H9 (cell line): Measurements from ENCODE around the gene FREM2. TPM values are rescaled to one million over a fixed set of nuclear protein-coding genes. Genes with fewer than 3 reads are reported as not detected.

Source experiments
- DNase-seq: peaks from one replicate; pipeline ENCODE4 v3.0.0-alpha.2; 2017
- H2AFZ ChIP-seq: one replicate; pipeline ENCODE4 v1.6.1; 2013; ENCODE audit warnings: mild to moderate bottlenecking, low read length, control low read depth, moderate library complexity
- H2AK5ac ChIP-seq: 2 replicates; pipeline ENCODE4 v1.6.1; 2013; ENCODE audit warnings: low read length, control low read depth, mixed read lengths; ENCODE audit not compliant: insufficient read length
- H2BK120ac ChIP-seq: one replicate; pipeline ENCODE4 v1.6.1; 2013; ENCODE audit warnings: low read depth, mild to moderate bottlenecking, low read length, control low read depth, inconsistent platforms; ENCODE audit not compliant: poor library complexity, severe bottlenecking
- H2BK12ac ChIP-seq: 2 replicates; pipeline ENCODE4 v1.6.1; 2013; ENCODE audit warnings: low read length, control low read depth, mixed read lengths, low read depth; ENCODE audit not compliant: insufficient read length
- H2BK15ac ChIP-seq: 2 replicates; pipeline ENCODE4 v1.6.1; 2013; ENCODE audit warnings: low read depth, low read length, control low read depth
- H2BK20ac ChIP-seq: one replicate; pipeline ENCODE4 v1.6.1; 2013; ENCODE audit warnings: low read depth, mild to moderate bottlenecking, low read length, control low read depth, inconsistent platforms; ENCODE audit not compliant: poor library complexity, severe bottlenecking
- H2BK5ac ChIP-seq: 2 replicates; pipeline ENCODE4 v1.6.1; 2013; ENCODE audit warnings: low read length, control low read depth, mixed read lengths; ENCODE audit not compliant: insufficient read length
- H3K14ac ChIP-seq: 2 replicates; pipeline ENCODE4 v1.6.1; 2013; ENCODE audit warnings: low read length, control low read depth; ENCODE audit not compliant: insufficient read depth
- H3K18ac ChIP-seq: 2 replicates; pipeline ENCODE4 v1.6.1; 2013; ENCODE audit warnings: low read depth, mild to moderate bottlenecking, mixed read lengths, low read length, control low read depth; ENCODE audit not compliant: insufficient read length
- H3K23ac ChIP-seq: 2 replicates; pipeline ENCODE4 v1.6.1; 2013; ENCODE audit warnings: low read length, control low read depth, mixed read lengths, low read depth; ENCODE audit not compliant: insufficient read length
- H3K23me2 ChIP-seq: 2 replicates; pipeline ENCODE4 v1.6.1; 2013; ENCODE audit warnings: low read depth, mild to moderate bottlenecking, mixed read lengths, low read length, control low read depth; ENCODE audit not compliant: insufficient read length, poor library complexity, severe bottlenecking
- H3K27ac ChIP-seq: 2 replicates; pipeline ENCODE4 v1.5.1; 2013; ENCODE audit warnings: low read length, control low read depth, mixed read lengths, low read depth; ENCODE audit not compliant: insufficient read length
- H3K27me3 ChIP-seq: 2 replicates; pipeline ENCODE4 v1.6.1; 2013; ENCODE audit warnings: low read length, control low read depth, inconsistent platforms; ENCODE audit not compliant: insufficient read depth
- H3K4ac ChIP-seq: 2 replicates; pipeline ENCODE4 v1.6.1; 2013; ENCODE audit warnings: low read depth, mild to moderate bottlenecking, control low read depth, inconsistent platforms, low read length, moderate library complexity
- H3K4me1 ChIP-seq: 2 replicates; pipeline ENCODE4 v1.6.1; 2013; ENCODE audit warnings: low read length, control low read depth, inconsistent platforms; ENCODE audit not compliant: insufficient read depth
- H3K4me2 ChIP-seq: 2 replicates; pipeline ENCODE4 v1.6.1; 2013; ENCODE audit warnings: low read length, control low read depth, mixed read lengths; ENCODE audit not compliant: insufficient read length, insufficient read depth
- H3K56ac ChIP-seq: 2 replicates; pipeline ENCODE4 v1.6.1; 2013; ENCODE audit warnings: low read depth, mild to moderate bottlenecking, mixed read lengths, low read length, control low read depth; ENCODE audit not compliant: insufficient read length
- H3K79me1 ChIP-seq: 2 replicates; pipeline ENCODE4 v1.6.1; 2013; ENCODE audit warnings: low read depth, mild to moderate bottlenecking, moderate library complexity, low read length, control low read depth, inconsistent platforms; ENCODE audit not compliant: insufficient read depth, poor library complexity, severe bottlenecking
- H3K79me2 ChIP-seq: 2 replicates; pipeline ENCODE4 v1.6.1; 2013; ENCODE audit warnings: low read length, control low read depth, inconsistent platforms; ENCODE audit not compliant: insufficient read depth
- H3K9ac ChIP-seq: 2 replicates; pipeline ENCODE4 v1.6.1; 2013; ENCODE audit warnings: low read length, control low read depth, mixed read lengths; ENCODE audit not compliant: insufficient read length; ENCODE audit errors: extremely low read depth
- H3K9me3 ChIP-seq: one replicate; pipeline ENCODE4 v1.6.1; 2013; ENCODE audit warnings: low read depth, low read length, inconsistent platforms; ENCODE audit not compliant: control insufficient read depth
- H3T11ph ChIP-seq: one replicate; pipeline ENCODE4 v1.6.1; 2013; ENCODE audit warnings: mild to moderate bottlenecking, low read length, control low read depth, inconsistent platforms
- H4K20me1 ChIP-seq: one replicate; pipeline ENCODE4 v1.6.1; 2013; ENCODE audit not compliant: control insufficient read depth, insufficient read length, insufficient read depth
- H4K5ac ChIP-seq: 2 replicates; pipeline ENCODE4 v1.6.1; 2013; ENCODE audit warnings: low read depth, mild to moderate bottlenecking, mixed read lengths, low read length, control low read depth; ENCODE audit not compliant: insufficient read length
- H4K8ac ChIP-seq: replicated peaks from 2 replicates; pipeline ENCODE4 v1.6.1; 2013; ENCODE audit warnings: low read length, control low read depth, mixed read lengths, low read depth; ENCODE audit not compliant: insufficient read length
- H4K91ac ChIP-seq: 2 replicates; pipeline ENCODE4 v1.6.1; 2013; ENCODE audit warnings: low read depth, mild to moderate bottlenecking, moderate library complexity, mixed read lengths, low read length, control low read depth; ENCODE audit not compliant: insufficient read length
- H3K27ac Mint-ChIP-seq, 3 experiments: 2 replicates in 2 of 3; 3 replicates in 1 of 3; pipeline ENCODE4 v1.8.0; 2020 to 2021; ENCODE audit warnings: mixed read lengths in 3 of 3, mild to moderate bottlenecking in 1 of 3, moderate library complexity in 1 of 3
- H3K27me3 Mint-ChIP-seq: 2 replicates; pipeline ENCODE4 v1.8.0; 2021; ENCODE audit warnings: low read depth, mild to moderate bottlenecking, moderate library complexity, mixed read lengths
- H3K36me3 Mint-ChIP-seq, 3 experiments: 2 replicates in 2 of 3; 3 replicates in 1 of 3; pipeline ENCODE4 v1.8.0; 2020 to 2021; ENCODE audit warnings: low read depth in 3 of 3, mixed read lengths in 3 of 3; ENCODE audit not compliant: insufficient read depth in 1 of 3
- H3K4me1 Mint-ChIP-seq, 2 experiments: 2 replicates each; pipeline ENCODE4 v1.8.0; 2020; ENCODE audit warnings: mixed read lengths in 2 of 2
- H3K4me3 Mint-ChIP-seq, 2 experiments: 2 replicates in 1 of 2; 3 replicates in 1 of 2; pipeline ENCODE4 v1.8.0; 2020 to 2021; ENCODE audit warnings: mild to moderate bottlenecking in 2 of 2, mixed read lengths in 2 of 2, moderate library complexity in 1 of 2
- H3K9me3 Mint-ChIP-seq, 2 experiments: 2 replicates in 1 of 2; 3 replicates in 1 of 2; pipeline ENCODE4 v1.8.0; 2020; ENCODE audit warnings: mild to moderate bottlenecking in 2 of 2, mixed read lengths in 2 of 2, moderate library complexity in 1 of 2
- WGBS: extraction: QIAGEN DNeasy Blood & Tissue Kit; methylation state at CpG from one replicate; pipeline ENCODE4 v1.1.7; 2013; ENCODE audit warnings: missing lambda C conversion rate, low lambda C conversion rate, mixed read lengths; ENCODE audit not compliant: insufficient read length; ENCODE audit errors: extremely low coverage; 5-methylcytosine and 5-hydroxymethylcytosine counted together
- total RNA-seq: library from RNA; stranded (reverse); gene quantifications from 2 replicates; pipeline ENCODE4 v1.2.1, GENCODE V29; 2021
- TF ChIP-seq, protein P1 (sequence below): fragments of 200-600 bp; sonication (generic); conservative IDR thresholded peaks from 3 replicates; pipeline ENCODE4 v1.8.0; 2021; ENCODE audit warnings: antibody characterized with exemption, mild to moderate bottlenecking

FREM2 gene
- total RNA-seq, 1 experiment from 2014 or later: 16.0 TPM

- TF ChIP-seq, protein P1, sequence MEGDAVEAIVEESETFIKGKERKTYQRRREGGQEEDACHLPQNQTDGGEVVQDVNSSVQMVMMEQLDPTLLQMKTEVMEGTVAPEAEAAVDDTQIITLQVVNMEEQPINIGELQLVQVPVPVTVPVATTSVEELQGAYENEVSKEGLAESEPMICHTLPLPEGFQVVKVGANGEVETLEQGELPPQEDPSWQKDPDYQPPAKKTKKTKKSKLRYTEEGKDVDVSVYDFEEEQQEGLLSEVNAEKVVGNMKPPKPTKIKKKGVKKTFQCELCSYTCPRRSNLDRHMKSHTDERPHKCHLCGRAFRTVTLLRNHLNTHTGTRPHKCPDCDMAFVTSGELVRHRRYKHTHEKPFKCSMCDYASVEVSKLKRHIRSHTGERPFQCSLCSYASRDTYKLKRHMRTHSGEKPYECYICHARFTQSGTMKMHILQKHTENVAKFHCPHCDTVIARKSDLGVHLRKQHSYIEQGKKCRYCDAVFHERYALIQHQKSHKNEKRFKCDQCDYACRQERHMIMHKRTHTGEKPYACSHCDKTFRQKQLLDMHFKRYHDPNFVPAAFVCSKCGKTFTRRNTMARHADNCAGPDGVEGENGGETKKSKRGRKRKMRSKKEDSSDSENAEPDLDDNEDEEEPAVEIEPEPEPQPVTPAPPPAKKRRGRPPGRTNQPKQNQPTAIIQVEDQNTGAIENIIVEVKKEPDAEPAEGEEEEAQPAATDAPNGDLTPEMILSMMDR: no peak
- H3K23ac ChIP-seq: no peak overlapping the region
- no peak overlapping the region for H3K9ac ChIP-seq
- H3K56ac ChIP-seq: no peak overlapping the region
- H2BK5ac ChIP-seq: no peak overlapping the region
- Mint-ChIP-seq H3K36me3 (no peaks in the 10 kb centered on the region; a peak in 1 of 7 replicates), H3K4me3 (no peak overlapping the region), H3K27me3 (no peaks in the 10 kb centered on the region), H3K9me3 (no peaks in the 10 kb centered on the region), H3K4me1 (peaks cover 17 to 48% of the 10 kb centered on the region in 2 experiments), H3K27ac (peak overlapping the region in 2 of 3 experiments; percentile 69 to 71; a peak in 2 of 7 replicates)
- no peak overlapping the region for H4K8ac ChIP-seq
- H3K4me1 ChIP-seq: peaks cover 2% of the 10 kb centered on the region; the same call in 1 of the 2 replicates
- H3K23me2 ChIP-seq: no peaks in the 10 kb centered on the region
- no peaks in the 10 kb centered on the region for H3K79me2 ChIP-seq
- no CpG with 5 or more reads among the region's 2 CpGs for WGBS
- H2BK20ac ChIP-seq: no peak overlapping the region
- no peak overlapping the region for H2BK120ac ChIP-seq
- DNase-seq: no peak
- H2BK15ac ChIP-seq: no peak overlapping the region
- no peak overlapping the region for H2BK12ac ChIP-seq
- no peak overlapping the region for H3K27ac ChIP-seq
- H3K4ac ChIP-seq: no peak overlapping the region
- no peaks in the 10 kb centered on the region for H3K79me1 ChIP-seq
- no peaks in the 10 kb centered on the region for H4K20me1 ChIP-seq
- H2AFZ ChIP-seq: no peak overlapping the region
- H3K9me3 ChIP-seq: no peaks in the 10 kb centered on the region
- no peak overlapping the region for H3T11ph ChIP-seq
- H3K14ac ChIP-seq: no peak overlapping the region
- H3K18ac ChIP-seq: no peak overlapping the region
- H2AK5ac ChIP-seq: no peak overlapping the region
- H4K5ac ChIP-seq: no peak overlapping the region
- no peaks in the 10 kb centered on the region for H3K27me3 ChIP-seq
- no peak overlapping the region for H3K4me2 ChIP-seq
- no peak overlapping the region for H4K91ac ChIP-seq
These were observed 67.0 kb downstream of the FREM2 start for GRCh38 chr13:38753878-38754277.
